ENCODE results near the gene CDC42BPG. TPM values are rescaled to one million over a fixed set of nuclear protein-coding genes. Genes with fewer than 3 reads are reported as not detected.
A peak's percentile ranks its signal among the peaks of the same experiment; 100 is the strongest.

Gene CDC42BPG
- polyA plus RNA-seq, 4 donors: 0.97 to 10.0 (median 4.9) TPM

GRCh38 chr11:64810891-64811272 lies 33.6 kb downstream of the CDC42BPG start:
- no peak for DNase-seq (ENCODE audit: low read depth in 4 of 4, low spot score in 3 of 4)

DNA sequence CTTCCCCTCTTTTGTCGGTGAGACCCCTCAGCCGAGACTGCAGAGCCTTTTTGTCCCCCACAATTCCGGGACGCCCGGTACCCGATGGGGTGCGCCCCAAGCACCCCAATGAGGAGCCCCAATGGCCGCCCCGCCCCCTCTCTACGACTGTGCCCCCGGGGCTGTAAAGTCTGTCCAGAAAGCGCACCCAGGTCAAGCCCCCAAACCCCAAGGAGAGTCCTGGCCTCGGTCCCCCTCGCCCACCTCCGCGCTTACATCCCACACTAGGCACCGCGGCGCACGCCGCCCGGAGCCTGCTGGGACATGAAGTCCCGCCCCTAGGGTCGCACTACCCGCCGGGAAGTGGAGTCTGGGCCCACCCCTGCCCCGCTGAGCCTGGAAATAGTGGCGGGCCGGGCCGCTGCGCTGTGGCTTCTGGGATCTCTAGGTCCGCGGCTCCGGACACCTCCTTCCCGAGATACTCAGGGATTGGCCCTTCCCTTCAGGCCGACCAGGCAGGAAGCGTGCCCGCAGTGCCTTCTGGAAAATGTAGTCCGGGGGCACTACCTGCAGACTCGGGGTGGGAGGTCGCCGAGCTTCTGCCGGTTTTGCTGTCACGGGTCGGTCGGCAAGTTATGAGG lies 34.1 kb downstream of the CDC42BPG start, which contains the start of gene MEN1:
MEN1 (minus strand) TSS at position 281 of the 620 bp plus-strand sequence. CDS start 442 bp downstream, outside the sequence.
- peak; percentile 84 to 92 (median 90) for DNase-seq (ENCODE audit: low read depth in 4 of 4, low spot score in 3 of 4)

GRCh38 chr11:64809781-64810241 lies 34.6 kb downstream of the CDC42BPG start:
- DNase-seq (ENCODE audit: low read depth in 4 of 4, low spot score in 3 of 4): no peak

GRCh38 chr11:64805481-64805880 lies 39.0 kb downstream of the CDC42BPG start:
- DNase-seq (ENCODE audit: low read depth in 4 of 4, low spot score in 3 of 4): no peak

DNA sequence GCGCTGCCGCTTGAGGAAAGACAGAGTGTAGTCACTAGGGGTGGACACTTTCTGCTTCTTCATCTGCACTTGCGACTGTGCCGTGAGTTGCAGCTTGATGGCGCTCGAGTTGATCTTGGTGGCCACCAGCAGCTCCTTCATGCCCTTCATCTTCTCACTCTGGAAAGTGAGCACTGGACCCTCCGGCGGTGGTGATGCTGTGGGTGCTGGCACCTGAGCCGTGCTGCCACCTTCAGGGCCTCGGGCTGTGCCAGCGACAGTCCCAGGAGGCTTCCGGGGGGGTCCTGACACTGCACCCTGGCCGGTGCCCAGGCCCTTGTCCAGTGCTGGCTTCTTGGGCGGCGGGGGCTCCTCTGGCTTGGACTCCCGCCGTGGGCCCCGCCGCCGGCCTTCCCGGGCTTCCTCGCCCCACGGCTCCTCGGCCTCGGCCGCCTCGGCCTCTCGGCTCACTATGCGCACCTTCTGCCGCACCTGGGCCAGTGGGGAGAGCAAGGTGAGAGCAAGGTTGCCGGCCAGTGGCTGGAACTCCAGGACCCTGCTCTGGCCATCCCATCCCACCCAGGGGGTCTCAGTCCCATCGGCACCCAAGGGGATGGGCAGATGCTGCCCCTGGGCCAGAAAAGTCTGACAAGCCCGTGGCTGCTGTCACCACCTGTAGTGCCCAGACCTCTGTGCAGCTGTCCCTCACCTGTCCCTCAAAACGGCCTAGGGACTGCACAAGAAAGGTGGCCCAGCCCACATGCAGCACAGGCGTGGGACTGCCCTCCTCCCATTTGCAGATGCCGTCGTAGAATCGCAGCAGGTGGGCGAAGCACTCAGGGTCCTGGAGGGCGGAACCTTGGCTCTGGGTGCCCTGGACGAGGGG lies 39.9 kb downstream of the CDC42BPG start:
- no peak for DNase-seq (ENCODE audit: low read depth in 4 of 4, low spot score in 3 of 4)

GRCh38 chr11:64803846-64804345 lies 40.6 kb downstream of the CDC42BPG start:
- no peak for DNase-seq (ENCODE audit: low read depth in 4 of 4, low spot score in 3 of 4)

DNA sequence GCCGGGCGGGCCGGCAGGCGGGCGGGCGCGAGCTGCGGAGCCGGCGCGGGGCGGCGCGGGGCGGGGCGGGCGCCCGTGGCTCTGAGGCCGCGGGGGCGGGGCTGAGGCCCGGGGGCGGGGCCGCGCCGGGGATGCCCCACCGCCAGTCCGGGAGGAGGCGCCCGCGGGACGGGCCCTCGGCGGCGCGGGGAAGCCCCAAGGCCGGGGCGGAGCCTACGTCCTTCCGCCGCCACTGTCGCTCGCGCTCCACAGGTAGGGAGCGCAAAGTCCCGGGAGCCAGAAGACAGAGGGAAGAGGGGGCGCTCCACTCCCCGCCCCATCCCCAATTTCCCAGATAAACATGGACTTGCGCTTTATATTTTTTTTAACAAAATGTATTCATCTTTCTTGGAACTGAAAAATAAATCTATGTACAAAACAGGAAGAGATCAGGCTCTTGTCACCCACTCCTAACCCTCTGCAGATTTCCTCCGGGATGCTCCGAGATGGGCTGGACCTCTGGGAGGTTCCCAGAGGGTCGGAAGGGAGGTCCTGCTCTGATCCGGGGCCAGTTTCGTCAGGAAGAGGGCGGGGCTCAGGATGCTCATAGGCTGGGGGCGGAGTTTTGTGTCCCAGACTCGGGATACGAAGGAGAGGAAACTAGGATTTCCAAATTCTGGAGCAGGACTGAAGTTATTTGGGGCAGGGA lies 41.2 kb downstream of the CDC42BPG start, which contains the start of gene MAP4K2:
MAP4K2 (minus strand) TSS at position 57 of the 688 bp plus-strand sequence. CDS start 65 bp downstream, outside the sequence.
- DNase-seq (ENCODE audit: low read depth in 4 of 4, low spot score in 3 of 4): peak in 1 of 4 donors; percentile 77

- DNase-seq (ENCODE audit: low read depth in 4 of 4, low spot score in 3 of 4): no peak
These were observed 41.9 kb downstream of the CDC42BPG start for GRCh38 chr11:64802370-64803157.

- no peak for DNase-seq (ENCODE audit: low read depth in 4 of 4, low spot score in 3 of 4)
These were observed 42.7 kb downstream of the CDC42BPG start for GRCh38 chr11:64801561-64802369.

- DNase-seq (ENCODE audit: low read depth in 4 of 4, low spot score in 3 of 4): no peak
These were observed 43.3 kb downstream of the CDC42BPG start for GRCh38 chr11:64801158-64801464.

GRCh38 chr11:64800303-64801157 lies 43.9 kb downstream of the CDC42BPG start:
- DNase-seq (ENCODE audit: low read depth in 4 of 4, low spot score in 3 of 4): no peak

DNA sequence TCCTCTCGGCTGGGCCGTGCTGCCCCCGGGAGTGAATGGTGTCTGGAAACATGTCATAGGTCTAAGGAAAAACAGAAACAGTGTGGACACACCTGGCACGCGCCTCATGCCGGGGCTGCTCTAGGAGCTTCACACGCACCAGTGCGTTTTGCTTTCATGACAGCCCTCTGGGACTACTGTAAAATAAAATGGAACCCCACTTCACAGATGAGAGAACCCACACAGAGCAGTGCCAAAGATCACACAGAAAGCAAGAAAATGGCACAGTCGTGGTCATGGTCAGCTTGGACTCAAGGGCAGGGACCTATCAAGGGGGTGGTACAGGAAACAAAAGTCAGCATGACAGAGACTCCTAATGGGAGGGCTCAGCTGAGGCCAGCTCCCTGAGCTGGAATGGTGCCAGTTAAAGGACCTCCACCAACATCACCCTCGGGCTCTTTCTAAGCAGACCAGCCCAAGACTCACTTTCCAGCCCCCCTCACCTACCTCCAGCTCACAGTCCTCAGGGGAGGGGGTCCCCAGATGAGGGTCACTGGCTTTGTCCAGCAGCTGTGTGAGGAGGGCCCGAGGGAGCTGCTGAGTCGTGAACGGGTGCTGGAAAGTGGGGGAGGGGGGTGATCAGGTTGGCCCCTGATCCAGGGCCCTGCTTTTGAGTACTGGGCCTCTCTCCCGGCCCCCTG lies 44.7 kb downstream of the CDC42BPG start:
- DNase-seq (ENCODE audit: low read depth in 4 of 4, low spot score in 3 of 4): no peak

DNA sequence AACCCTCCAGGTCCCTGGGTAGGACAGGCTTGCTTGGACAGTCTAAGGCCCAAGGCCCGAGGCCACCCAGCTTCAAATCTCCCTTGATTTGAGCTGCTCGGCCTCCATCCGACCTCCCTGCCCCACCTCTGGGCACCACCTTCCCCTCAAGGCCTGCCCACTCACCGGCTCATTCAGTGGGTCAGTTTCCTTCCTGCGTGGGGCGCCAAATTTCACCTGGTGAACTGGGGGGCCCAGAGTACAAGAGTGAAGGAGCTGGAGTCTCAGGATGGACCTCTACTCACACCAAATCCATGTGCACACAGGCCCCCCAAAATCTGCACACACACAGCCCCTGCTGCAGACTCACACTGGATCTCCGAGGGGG lies 45.2 kb downstream of the CDC42BPG start:
- no peak for DNase-seq (ENCODE audit: low read depth in 4 of 4, low spot score in 3 of 4)

GRCh38 chr11:64796757-64797541 lies 47.5 kb downstream of the CDC42BPG start:
- DNase-seq (ENCODE audit: low read depth in 4 of 4, low spot score in 3 of 4): no peak

GRCh38 chr11:64796047-64796756 lies 48.3 kb downstream of the CDC42BPG start:
- no peak for DNase-seq (ENCODE audit: low read depth in 4 of 4, low spot score in 3 of 4)

DNA sequence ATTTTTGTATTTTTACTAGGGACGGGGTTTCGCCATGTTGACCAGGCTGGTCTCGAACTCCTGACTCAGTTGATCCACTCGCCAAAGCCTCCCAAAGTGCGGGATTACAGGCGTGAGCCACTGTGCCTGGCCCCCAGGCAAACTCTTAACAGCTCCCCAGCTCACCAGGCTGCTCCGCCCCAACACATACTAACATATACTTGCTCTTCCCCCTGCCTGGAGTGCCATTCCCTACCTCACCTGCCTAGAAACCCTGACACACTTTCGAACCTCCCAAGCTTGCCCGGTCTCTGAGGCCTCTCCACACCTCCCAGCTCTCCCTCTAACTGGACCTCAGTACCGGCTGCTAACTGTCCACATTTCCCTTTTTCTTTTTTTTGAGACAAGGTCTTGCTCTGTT lies 49.9 kb downstream of the CDC42BPG start:
- DNase-seq (ENCODE audit: low read depth in 4 of 4, low spot score in 3 of 4): no peak

All from left renal pelvis (tissue), 4 donors.